ENCODE results near the gene EVL.
A peak's percentile ranks its signal among the peaks of the same experiment; 100 is the strongest.
"Not testable (repeated sequence)": the region's sequence is repeated elsewhere in the genome, so short reads cannot be mapped to it uniquely, and the experiment has no call there.

The EVL gene

DNA sequence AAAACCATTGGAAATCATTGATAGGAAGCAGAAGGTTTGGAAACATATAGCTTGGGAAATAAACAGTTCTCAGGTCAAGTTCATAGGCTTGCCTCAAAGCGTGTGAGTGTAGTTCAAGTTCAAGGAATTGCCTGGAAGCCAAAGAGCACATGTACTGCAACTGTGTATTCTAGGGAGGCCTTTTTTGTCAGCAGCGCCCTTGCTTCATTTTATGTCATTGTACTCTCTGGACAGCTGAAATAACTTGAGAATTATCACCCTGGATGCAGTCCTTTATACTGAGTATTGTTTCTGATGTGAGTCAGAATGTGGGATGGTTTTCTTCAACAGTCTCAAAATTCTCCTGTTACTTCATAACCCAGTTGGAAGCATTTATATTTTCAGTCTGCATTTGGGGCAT, 16.0 kb upstream of the EVL start:
- ATAC-seq (ENCODE audit: low read depth): no peak
- Mint-ChIP-seq H3K36me3 (no peaks in the 10 kb centered on the region), H3K9me3 (no peaks in the 10 kb centered on the region), H3K4me3 (no peak overlapping the region), H3K4me1 (no peaks in the 10 kb centered on the region), H3K27me3 (no peaks in the 10 kb centered on the region), H3K27ac (no peak overlapping the region)
- DNase-seq (ENCODE audit: low spot score in 2 of 2): no peak

- ATAC-seq (ENCODE audit: low read depth): no peak
- no peaks in the 10 kb centered on the region for H3K9me3 Mint-ChIP-seq
Measured at GRCh38 chr14:100051103-100051502, 14.1 kb upstream of the EVL start.

GRCh38 chr14:100051543-100051942, 13.7 kb upstream of the EVL start:
- Mint-ChIP-seq H3K9me3 (no peaks in the 10 kb centered on the region), H3K4me3 (no peak overlapping the region), H3K27ac (no peak overlapping the region), H3K36me3 (no peaks in the 10 kb centered on the region), H3K4me1 (no peaks in the 10 kb centered on the region), H3K27me3 (no peaks in the 10 kb centered on the region)
- no peak for DNase-seq (ENCODE audit: low spot score in 2 of 2)
- no peak for ATAC-seq (ENCODE audit: low read depth)

More at GRCh38 chr14:100051103-100051502, 14.1 kb upstream of the EVL start:
- no peaks in the 10 kb centered on the region for H3K36me3 Mint-ChIP-seq
- no peaks in the 10 kb centered on the region for H3K4me1 Mint-ChIP-seq
- no peak overlapping the region for H3K4me3 Mint-ChIP-seq
- H3K27ac Mint-ChIP-seq: no peak overlapping the region
- H3K27me3 Mint-ChIP-seq: no peaks in the 10 kb centered on the region
- no peak for DNase-seq (ENCODE audit: low spot score in 2 of 2)

DNA sequence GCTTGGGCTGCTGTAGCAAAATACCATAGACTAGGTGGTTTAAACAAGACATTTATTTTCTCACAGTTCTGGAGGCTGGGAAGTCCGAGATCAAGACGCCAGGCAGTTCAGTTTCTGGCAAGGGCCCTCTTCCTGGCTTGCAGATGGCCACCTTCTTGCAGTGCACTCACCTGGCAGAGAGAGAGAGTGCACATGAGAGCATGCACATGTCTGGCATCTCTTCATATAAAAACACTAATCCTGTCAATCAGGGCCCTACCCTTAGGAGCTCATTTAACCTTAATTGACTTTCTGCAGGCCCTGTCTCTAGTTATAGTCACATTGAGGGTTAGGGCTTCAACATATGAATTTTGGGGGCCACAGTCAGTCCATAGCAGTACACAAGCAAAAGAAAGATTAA, 12.4 kb upstream of the EVL start:
- no peaks in the 10 kb centered on the region for H3K4me1 Mint-ChIP-seq
- H3K9me3 Mint-ChIP-seq: no peaks in the 10 kb centered on the region
- no peaks in the 10 kb centered on the region for H3K36me3 Mint-ChIP-seq
- H3K27ac Mint-ChIP-seq: no peak overlapping the region
- DNase-seq (ENCODE audit: low spot score in 2 of 2): no peak
- H3K27me3 Mint-ChIP-seq: no peaks in the 10 kb centered on the region
- no peak for ATAC-seq (ENCODE audit: low read depth)
- H3K4me3 Mint-ChIP-seq: no peak overlapping the region

GRCh38 chr14:100054316-100055075, 10.7 kb upstream of the EVL start:
- H3K27me3 Mint-ChIP-seq: no peaks in the 10 kb centered on the region
- H3K9me3 Mint-ChIP-seq: no peaks in the 10 kb centered on the region
- H3K27ac Mint-ChIP-seq: no peak overlapping the region
- DNase-seq (ENCODE audit: low spot score in 2 of 2) (no peak), ATAC-seq (ENCODE audit: low read depth) (no peak)
- H3K4me1 Mint-ChIP-seq: peaks cover 12% of the 10 kb centered on the region
- H3K36me3 Mint-ChIP-seq: no peaks in the 10 kb centered on the region
- H3K4me3 Mint-ChIP-seq: no peak overlapping the region

- no peaks in the 10 kb centered on the region for H3K36me3 Mint-ChIP-seq
- no peaks in the 10 kb centered on the region for H3K27me3 Mint-ChIP-seq
- DNase-seq (ENCODE audit: low spot score in 2 of 2) (no peak), ATAC-seq (ENCODE audit: low read depth) (no peak)
- no peaks in the 10 kb centered on the region for H3K9me3 Mint-ChIP-seq
- no peak overlapping the region for H3K4me3 Mint-ChIP-seq
- H3K4me1 Mint-ChIP-seq: peaks cover 14% of the 10 kb centered on the region
- H3K27ac Mint-ChIP-seq: no peak overlapping the region
Measured at GRCh38 chr14:100056431-100056830, 8.8 kb upstream of the EVL start.

DNA sequence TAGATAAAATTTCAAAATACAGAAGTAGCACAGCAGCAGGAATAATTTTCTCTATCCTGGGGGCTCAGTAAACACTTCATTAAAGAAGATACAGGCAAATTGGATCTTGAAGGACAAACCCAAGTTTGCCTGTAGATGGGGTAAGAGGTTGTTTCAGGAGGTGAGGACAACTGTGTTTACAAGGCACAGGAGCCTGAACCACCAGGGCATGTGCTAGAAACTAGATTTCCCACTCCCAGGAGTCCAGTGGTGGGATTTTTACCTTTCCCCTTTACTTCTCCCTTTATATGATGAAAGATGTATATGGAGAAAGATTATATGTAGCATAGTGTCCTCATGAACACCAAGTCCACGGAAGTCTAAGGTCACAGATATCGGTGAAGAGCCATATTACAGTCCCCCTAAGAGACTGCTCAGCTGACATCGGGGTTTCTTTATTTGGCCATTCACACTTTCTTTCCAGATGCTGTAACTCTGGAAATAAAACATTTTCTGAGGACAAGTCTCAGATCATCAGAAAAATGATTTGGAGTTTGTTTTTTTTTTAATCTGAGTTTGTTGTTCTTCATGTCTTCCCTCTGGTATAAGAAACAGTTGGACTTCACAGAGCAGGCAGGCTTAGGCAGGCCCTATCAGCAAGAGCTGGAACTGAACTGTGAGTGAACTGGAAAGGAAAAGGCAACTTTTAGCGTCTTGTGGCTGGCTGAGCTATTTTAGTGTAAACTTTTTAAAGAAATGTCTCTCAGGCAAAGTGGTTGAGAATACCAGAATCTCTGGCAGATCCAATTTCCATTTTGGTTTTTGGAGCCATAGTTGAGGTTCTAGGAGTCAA, 8.0 kb upstream of the EVL start:
- no peaks in the 10 kb centered on the region for H3K36me3 Mint-ChIP-seq
- H3K4me1 Mint-ChIP-seq: peaks cover 14% of the 10 kb centered on the region
- no peak overlapping the region for H3K27ac Mint-ChIP-seq
- DNase-seq (ENCODE audit: low spot score in 2 of 2) (no peak), ATAC-seq (ENCODE audit: low read depth) (peak; percentile 81)
- no peaks in the 10 kb centered on the region for H3K27me3 Mint-ChIP-seq
- H3K9me3 Mint-ChIP-seq: no peaks in the 10 kb centered on the region
- no peak overlapping the region for H3K4me3 Mint-ChIP-seq

DNA sequence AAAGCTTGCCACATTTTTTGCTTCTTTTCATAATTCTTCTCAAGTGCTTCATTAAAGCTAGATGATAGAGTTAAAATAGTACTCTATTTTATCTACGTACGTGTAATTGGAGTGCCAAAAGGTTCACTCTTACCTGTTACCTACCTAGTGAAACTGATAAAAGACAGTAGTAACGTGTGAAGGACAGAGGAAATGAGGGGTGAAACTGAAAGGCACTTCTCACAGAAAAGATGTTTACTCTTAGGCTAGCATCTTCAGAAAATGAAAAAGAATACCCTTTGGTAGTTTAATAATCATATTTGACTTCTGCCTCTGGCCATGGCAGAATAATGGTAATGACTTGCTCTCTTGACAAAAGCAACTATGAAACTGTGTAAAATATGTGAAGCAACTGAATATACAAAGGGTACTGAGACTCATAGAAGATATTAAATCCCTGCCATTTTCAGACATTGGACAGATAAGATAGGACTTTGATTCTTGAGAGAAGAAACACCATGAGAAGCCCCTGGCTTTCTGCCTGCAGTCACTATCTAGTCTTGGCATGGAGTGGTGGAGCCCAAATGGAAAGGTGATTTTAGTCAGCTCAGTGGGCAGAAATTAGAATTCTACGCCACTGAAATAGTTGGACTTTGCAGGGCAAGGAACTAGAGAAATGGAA, 6.3 kb upstream of the EVL start:
- ATAC-seq (ENCODE audit: low read depth) (peak; percentile 72), DNase-seq (ENCODE audit: low spot score in 2 of 2) (no peak)
- no peaks in the 10 kb centered on the region for H3K36me3 Mint-ChIP-seq
- no peaks in the 10 kb centered on the region for H3K9me3 Mint-ChIP-seq
- H3K27ac Mint-ChIP-seq: peak overlapping the region; percentile 88
- H3K27me3 Mint-ChIP-seq: no peaks in the 10 kb centered on the region
- no peak overlapping the region for H3K4me3 Mint-ChIP-seq
- peaks cover 22% of the 10 kb centered on the region for H3K4me1 Mint-ChIP-seq

DNA sequence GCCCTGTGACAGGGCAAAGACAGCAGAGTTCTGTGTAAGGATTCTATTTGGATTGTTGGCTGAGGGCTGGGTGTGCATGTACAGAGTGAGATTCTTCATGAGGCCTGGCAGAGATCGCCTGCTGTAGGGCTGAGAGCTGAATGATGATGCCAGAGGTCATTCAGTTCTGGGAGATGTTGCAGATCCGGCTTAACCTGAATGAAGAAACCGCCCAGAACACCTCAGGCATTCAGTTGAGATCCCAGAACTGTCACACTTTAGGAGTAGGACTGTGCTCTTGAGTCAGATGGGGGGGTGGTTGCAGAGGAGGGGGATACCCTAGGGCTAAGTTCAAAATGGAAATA, 5.8 kb upstream of the EVL start:
- Mint-ChIP-seq H3K27me3 (no peaks in the 10 kb centered on the region), H3K27ac (no peak overlapping the region), H3K4me1 (peaks cover 26% of the 10 kb centered on the region), H3K36me3 (no peaks in the 10 kb centered on the region), H3K4me3 (no peak overlapping the region), H3K9me3 (no peaks in the 10 kb centered on the region)
- DNase-seq (ENCODE audit: low spot score in 2 of 2): no peak
- ATAC-seq (ENCODE audit: low read depth): no peak

- ATAC-seq (ENCODE audit: low read depth) (no peak), DNase-seq (ENCODE audit: low spot score in 2 of 2) (no peak)
- Mint-ChIP-seq H3K4me3 (no peak overlapping the region), H3K36me3 (no peaks in the 10 kb centered on the region), H3K9me3 (no peaks in the 10 kb centered on the region), H3K27ac (no peak overlapping the region), H3K27me3 (no peaks in the 10 kb centered on the region), H3K4me1 (peaks cover 29% of the 10 kb centered on the region)
Measured at GRCh38 chr14:100060760-100061159, 4.5 kb upstream of the EVL start.

DNA sequence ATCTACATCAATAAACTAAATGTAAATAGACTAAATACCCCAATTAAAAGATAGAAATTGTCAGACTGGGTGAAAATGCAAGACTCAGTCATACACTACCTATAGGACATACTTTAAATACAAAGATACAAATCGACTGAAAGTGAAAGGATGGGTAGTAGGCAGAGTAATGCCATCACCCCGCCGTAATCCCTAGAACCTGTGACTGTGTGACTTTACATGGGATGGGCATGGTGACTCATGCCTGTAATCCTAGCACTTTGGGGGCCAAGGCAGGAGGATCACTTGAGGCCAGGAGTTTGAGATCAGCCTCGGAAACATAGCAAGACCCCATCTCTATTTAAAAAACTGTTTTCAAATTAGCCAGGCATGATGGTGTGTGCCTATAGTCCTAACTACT, 2.6 kb upstream of the EVL start:
- Mint-ChIP-seq H3K27ac (no peak overlapping the region), H3K4me3 (peak overlapping the region; percentile 37), H3K9me3 (no peaks in the 10 kb centered on the region), H3K4me1 (peaks cover 35% of the 10 kb centered on the region), H3K27me3 (no peaks in the 10 kb centered on the region), H3K36me3 (no peaks in the 10 kb centered on the region)
- DNase-seq (ENCODE audit: low spot score in 2 of 2) (no peak), ATAC-seq (ENCODE audit: low read depth) (no peak)

DNA sequence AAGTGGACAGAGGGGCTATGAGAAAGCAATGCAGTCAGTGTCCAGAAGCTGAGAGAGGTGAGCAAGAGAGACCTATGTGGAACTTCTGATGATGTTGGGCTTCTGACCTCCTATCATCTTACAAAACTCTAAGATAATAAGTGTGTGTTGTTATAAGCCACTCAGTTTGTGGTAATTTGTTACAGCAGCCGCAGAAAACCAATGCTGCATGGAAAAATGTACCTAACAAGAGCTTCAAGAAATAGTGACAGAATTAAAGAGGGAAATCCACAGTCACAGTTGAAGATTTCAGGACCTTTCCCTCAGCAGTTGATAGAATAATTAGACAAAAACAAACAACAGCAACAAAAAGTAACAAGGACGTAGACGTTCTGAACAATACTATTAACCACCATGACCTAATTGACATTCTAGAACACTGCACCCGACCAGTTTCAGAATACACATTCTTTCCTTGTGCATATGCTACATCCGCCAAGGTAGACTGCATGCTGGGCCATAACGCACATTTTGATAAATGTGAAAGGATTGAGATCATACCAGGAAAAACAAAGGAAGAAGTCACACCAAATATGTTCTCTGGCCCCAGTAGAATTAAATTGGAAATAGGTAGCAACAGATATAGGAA, 1.8 kb upstream of the EVL start:
- Mint-ChIP-seq H3K9me3 (no peaks in the 10 kb centered on the region), H3K27ac (peak overlapping the region; percentile 85), H3K4me3 (no peak overlapping the region), H3K4me1 (peaks cover 41% of the 10 kb centered on the region), H3K27me3 (no peaks in the 10 kb centered on the region), H3K36me3 (no peaks in the 10 kb centered on the region)
- DNase-seq (ENCODE audit: low spot score in 2 of 2) (no peak), ATAC-seq (ENCODE audit: low read depth) (no peak)

- peak; percentile 31 for ATAC-seq (ENCODE audit: low read depth)
- Mint-ChIP-seq H3K4me3 (peak overlapping the region; percentile 87), H3K4me1 (peaks cover 37% of the 10 kb centered on the region), H3K27ac (peak overlapping the region; percentile 85)
- not testable (repeated sequence) for H3K9me3 Mint-ChIP-seq; H3K27me3 Mint-ChIP-seq; H3K36me3 Mint-ChIP-seq; DNase-seq (ENCODE audit: low spot score in 2 of 2)
Measured at GRCh38 chr14:100064335-100065092, 708 bp upstream of the EVL start.

All from memory B cell (primary cell).